Esophagus mucosa (tissue), 1 donor: ENCODE measurements around the gene CARMIL1. TPM values are rescaled to one million over a fixed set of nuclear protein-coding genes. Genes with fewer than 3 reads are reported as not detected.

Experiments
- ATAC-seq: fragments of 200-7000 bp; cut with Tn5 transposase; one replicate; pipeline ENCODE4 v1.9.1; 2020
- total RNA-seq: library from RNA; stranded (reverse); gene quantifications from one replicate; pipeline ENCODE4 v1.2.4, GENCODE V29; 2023
- donor health status: DM: yes; HTN: yes; CAD: no.

The CARMIL1 gene
- total RNA-seq, 1 donor from 2014 or later, result 18.2 TPM

DNA sequence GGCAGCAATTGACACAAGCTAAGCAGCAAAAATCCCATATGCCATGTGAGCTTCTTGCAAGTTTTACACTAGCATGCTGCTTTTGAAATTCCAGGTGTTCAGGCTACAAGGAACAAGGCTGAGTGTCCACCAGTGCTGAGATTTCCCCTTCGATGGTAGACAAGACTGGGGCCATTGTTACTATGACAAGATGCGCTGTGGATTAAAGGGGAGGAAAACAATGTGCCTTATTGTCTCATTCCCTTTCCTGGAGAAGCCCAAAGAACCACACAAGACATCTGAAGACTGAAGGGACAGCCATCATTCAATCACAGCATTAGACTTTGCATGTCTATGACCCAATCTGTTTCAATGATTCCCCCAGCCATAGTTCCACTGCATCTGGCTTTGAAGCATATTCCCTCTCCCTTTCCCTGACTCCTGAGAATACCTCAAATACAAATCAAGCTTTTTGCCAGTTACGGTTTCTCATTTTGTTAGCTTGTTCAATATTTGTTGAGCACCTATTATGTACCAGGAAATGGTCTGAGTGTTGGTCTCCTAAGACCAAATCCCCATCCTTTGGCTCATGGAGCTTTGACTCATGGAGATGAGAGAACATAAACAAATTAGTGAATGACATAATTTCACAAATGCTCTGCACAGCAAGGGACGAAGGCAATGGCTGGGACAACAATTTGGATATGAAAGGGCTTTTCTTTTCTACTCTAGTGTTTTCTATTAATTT lies 349.5 kb downstream of the CARMIL1 start:
- no peak for ATAC-seq

DNA sequence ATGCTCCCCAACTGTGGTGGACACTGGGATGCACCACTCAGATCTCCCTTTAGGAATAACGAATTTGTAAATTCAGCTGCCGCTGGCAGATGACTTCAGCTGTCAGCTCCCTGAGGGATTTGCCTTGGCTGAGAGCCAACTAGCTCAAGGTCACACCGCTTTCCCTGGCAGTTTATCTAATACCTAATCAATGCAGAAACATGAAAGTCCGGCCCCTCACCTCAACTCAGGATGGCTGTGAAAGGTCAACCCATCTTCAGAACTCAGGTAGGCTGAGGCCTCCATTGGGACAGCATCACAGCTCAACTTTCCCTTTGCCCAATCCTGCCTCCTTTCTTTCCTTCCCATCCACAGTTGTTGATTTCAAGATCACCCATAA lies 350.0 kb downstream of the CARMIL1 start:
- ATAC-seq, result no peak

DNA sequence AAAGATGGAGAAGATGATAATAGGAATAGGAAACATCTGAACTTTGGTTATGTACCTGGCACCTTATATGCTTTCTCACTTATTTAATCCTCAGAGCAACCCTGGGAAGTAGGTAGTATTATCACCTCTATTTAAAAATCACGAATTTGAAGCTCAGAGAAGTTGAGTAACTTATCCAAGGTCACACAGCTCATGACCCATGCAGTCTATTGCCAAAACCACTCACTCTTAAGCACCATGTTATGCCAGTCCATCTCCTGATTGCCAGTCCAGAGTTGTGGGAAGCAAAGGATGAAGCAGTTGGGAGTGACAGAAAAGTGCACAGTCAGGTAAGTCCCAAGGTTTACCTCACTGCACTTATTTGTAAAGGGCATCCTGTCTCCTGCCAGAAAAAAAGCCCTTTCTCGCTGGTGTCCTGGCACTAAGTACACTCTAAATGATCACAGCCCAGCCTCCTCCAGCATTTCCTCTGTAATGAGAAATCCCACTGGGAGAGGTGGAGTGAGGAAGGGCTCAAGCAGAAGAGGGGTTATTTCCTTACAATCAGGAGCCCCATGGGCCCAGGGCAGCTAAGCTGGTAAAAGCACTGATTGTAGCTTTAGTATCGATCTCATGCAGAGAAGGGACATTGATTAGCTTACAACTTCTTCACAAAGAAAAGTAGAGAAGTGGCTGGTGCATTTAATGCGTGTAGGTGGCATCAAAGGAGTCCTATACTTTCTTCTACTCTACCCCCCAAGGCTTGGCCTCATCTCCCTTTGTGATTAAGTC lies 351.5 kb downstream of the CARMIL1 start:
- ATAC-seq, result no peak

DNA sequence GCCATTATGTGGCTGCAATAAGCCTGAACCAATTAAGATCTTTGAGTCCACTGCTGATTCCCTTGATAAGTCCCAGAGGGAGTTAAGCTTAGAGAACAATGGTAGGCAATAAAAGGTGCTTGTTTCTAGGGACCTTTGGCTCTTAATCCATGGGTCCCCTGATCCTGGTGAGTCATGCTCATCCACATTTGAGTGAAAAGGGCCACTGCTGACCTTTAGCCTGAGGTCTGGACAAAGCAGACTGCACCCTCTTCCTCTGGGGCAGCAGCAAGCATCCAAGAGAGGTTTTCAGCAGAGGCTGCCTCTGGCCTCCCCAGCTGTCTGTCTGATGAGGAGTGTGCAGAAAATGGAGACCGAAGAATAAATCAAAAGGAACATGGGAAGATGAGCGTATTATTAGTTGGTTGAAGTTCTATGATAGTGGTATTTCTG lies 356.7 kb downstream of the CARMIL1 start:
- ATAC-seq, result no peak

DNA sequence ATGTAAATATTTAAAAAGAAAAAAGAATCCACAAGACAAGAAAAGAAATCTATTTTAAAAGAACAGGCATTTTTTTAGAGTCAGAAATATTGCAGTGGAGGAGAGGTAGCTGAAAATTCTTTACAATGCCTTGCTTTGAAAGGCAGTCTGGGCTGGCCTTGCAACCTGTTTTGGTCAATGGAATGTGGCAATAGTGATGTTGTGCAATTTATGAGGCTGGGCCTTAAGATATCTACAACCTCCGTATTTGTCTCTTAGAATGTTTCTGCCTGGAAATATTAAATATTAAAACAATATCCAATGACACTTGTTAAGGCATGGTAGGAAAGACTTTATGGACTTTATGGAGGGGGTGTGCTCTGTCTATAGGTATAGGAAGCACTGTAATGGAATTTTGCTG lies 358.0 kb downstream of the CARMIL1 start:
- ATAC-seq, result no peak

DNA sequence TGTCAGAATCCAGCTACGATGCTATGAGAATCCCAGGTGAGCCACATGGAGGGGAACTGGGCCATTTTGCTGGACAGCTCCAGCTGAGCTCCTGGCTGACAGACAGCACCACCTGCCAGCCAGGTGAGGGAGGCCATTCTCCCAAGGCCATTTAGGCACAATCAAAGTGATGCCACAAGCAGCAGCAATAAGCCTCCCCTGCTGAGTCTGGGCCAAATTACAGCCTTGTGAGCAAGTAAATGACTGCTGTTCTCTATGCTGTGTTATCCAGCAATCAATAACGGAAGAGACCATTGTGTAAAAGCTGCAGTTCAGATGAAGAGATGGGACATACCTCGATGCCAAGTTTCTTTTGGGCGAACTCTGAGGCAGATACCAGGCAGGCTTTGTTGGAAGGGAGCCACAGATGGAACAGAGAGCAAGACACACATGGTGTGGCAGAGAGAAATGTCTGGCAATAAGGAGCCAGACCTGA lies 358.8 kb downstream of the CARMIL1 start:
- ATAC-seq, result peak; percentile 36

DNA sequence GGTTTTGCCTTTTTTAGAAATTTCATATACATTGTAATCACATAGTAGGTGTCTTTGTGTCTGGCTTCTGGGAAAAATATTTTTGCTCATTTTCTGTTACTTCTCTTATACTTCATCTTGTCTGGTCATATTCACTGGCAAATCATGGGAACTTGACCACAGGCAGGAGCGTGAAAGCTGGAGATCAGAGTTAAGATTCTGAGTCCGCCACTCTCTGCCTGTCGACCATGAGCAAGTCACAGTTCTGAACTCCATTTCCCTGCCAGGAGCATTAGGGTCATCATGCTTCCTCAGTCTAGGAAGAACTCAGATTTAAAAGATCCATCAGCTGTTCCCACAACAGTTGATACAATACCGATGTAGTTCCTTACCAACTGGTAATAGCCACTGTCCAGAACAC lies 360.5 kb downstream of the CARMIL1 start:
- ATAC-seq, result no peak

DNA sequence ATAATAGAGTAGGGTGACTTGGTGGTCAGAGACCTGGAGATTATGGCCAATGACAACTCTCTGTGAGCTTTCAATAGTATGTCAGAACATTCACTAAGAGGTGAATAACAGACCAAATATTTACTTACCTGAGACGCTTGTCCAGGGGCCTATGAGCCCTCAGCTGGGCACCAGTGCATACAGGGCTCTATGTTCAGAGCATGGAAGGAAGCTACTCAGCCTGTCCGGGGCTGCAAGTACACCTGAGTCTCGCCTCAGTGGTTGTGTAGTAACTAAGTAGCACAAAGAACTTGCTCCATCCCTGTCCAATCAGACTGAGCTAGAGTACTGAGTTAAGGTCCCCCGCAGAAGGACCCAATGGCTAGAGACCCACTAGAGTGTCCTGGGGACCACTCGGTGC lies 361.3 kb downstream of the CARMIL1 start:
- ATAC-seq, result no peak

DNA sequence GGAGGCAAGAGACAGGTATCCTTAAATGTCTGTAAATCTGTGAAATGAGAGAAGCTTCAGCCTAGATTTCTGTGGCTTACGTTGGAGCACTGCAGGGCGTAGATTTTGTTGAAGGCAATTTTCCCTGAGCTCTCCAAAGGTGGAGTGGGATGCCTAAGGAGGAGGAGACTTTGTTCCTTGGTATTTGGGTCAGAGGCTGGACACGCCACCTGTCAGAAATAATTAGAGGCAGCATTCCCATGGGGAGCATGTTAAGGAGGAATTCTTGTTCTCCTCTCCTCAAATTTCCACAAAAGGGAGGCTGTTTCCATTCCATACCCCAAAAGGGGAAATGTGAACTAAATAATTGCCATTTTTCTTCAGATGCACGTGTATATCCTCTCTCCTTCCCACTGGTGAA lies 361.7 kb downstream of the CARMIL1 start:
- ATAC-seq, result no peak

DNA sequence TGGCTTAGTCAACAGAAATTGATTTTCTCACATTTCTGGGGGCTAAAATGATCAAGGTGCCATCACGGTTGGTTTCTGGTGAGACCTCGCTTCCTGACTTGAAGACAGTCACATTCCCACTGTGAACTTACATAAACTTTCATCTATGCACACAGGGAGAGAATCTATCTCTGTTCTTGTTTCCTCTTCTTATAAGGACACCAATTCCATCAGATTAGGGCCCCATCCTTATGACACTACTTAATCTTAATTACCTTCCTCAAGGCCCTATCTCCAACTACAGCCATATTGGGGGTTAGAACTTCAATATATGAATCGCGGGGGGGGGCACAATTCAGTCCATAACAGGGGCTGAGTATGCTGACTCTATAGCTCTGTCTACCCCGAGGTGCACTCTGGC lies 362.2 kb downstream of the CARMIL1 start:
- no peak for ATAC-seq

DNA sequence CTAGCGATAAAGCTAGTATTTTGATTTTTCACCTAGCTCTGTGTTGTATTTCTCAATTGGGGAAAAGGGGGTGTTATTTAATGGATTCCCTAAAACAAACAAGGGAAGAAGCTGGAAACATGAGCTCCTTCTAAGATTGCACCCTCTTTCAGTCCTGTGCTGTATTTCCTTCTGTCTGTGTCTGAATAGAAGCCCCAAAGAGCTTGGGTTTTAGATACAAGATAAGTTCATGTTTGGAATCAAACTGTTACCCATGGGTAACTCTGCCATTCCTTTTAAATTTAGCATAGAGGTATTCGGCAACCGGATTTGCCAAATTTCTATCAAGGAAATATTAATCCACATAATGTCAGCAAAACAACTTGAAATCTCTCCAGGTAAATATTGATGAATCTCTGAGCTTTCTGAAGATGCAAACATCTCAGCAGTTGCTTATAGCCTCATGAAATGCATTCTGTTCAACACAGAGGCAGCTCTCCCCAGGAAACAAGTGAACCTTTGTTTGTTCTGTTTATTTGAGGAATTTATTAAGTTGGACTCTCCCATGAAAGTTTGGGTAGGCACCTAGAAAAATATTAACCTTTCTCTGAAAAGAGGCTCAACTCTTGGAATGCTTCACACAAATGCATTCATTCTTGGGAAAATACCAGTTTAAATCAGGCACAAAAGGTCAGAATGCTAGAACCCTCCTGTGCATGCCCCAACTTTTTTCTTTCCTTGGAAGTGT lies 362.9 kb downstream of the CARMIL1 start:
- no peak for ATAC-seq

DNA sequence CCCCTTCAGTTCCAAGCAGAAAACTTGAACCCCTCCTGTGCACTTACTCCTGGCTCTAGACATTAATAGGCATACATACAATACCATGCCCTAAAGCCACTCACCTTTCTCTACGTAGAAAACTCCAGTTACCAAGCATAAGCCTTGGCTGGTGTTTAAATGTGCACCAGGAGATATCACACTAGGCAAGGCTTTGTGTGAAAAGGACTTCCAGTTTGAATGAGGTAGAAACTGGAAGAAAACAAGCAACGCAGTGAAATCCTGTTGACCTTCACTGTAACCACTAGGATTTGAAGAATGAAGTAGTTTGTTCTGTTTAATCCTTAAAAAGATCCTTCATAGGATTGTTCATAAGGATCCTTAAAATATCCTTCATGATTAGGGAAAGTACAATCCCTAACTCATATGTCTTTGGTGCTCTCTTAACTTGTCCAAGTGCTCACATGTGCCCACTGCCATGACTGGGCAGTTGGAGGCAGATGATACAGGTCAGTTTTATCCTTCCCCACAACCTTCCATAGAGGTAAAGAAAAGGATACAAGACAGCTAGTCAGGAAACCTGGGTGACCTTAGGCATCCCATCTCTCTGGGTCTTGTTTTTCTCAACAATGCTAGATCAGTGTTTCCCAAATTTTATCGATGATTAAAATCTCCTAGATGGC lies 363.6 kb downstream of the CARMIL1 start:
- ATAC-seq, result no peak

DNA sequence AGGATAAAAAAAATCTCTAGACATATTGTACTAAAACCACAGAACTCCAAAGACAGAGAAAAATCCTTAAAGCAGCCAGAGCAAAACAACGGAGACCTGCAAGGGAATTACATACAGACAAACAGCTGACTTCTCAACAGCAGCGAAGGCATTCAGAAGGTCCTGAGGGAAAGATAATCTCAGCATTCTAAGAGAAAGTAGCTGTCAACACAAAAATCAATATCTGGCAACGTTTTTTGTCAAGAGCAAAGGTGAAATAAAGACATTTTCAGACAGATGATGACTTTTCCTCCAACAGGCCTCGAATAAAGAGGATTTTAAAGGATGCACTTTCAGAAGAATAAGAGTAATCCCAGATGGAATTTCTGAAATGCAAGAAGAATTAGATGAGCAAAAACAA lies 366.7 kb downstream of the CARMIL1 start:
- no peak for ATAC-seq

DNA sequence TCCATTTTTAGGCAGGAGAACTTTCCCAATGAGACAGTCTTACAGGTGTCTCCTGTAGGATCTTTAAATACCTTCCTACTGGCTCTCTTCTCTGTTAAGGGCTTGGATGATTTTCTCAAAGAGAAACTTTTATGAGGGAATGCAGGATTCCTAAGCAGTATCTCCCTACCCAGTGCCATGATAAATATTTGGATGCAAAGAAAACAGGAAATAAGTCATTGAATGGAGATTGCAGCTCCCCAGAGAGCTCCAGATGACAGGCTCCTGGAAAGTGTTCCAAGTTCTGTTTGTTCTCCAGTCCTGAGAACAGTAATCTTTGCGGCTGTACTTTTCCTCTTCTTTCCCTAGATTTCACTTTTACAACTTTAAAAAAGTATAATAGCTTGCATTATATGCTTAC lies 370.4 kb downstream of the CARMIL1 start:
- no peak for ATAC-seq

DNA sequence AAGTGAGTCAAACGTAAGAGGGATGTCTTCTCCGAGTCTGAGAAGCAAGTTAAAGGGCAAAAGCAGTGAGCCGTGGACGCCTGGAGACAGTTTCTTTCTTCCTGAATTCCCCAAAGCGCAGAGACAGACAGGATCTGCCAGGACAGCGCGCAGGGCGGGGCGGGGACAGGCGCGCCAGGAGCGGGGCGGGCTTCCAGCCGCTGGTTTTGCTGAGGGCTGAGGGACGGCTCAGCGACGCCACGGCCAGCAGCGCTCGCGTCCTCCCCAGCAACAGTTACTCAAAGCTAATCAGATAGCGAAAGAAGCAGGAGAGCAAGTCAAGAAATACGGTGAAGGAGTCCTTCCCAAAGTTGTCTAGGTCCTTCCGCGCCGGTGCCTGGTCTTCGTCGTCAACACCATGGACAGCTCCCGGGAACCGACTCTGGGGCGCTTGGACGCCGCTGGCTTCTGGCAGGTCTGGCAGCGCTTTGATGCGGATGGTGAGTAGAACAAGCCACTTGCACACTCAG lies 372.9 kb downstream of the CARMIL1 start, which contains the start of gene SCGN:
TSS of gene SCGN (plus strand) at position 209 of the 509 bp plus-strand sequence. CDS start at position 398, 189 bp downstream.
- ATAC-seq, result peak; percentile 66

DNA sequence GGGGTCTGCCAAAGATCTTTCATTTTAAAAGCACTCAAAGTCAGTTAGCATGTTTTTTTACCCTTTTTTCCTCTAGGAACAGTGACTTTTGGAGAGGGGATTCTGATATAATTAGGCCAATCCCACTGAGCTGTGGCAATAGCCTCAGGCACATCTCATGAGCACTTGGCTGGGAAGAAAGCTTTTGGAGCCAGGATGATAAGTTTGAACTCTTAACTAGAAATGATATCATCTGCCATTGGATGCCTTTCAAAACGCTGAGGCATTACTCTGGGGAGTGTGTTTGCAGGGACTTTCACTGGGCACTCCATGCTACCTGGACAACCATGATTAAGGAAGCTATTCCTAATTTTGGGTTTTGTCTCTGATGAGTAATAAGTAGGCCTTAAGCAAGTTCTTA lies 376.5 kb downstream of the CARMIL1 start:
- no peak for ATAC-seq

DNA sequence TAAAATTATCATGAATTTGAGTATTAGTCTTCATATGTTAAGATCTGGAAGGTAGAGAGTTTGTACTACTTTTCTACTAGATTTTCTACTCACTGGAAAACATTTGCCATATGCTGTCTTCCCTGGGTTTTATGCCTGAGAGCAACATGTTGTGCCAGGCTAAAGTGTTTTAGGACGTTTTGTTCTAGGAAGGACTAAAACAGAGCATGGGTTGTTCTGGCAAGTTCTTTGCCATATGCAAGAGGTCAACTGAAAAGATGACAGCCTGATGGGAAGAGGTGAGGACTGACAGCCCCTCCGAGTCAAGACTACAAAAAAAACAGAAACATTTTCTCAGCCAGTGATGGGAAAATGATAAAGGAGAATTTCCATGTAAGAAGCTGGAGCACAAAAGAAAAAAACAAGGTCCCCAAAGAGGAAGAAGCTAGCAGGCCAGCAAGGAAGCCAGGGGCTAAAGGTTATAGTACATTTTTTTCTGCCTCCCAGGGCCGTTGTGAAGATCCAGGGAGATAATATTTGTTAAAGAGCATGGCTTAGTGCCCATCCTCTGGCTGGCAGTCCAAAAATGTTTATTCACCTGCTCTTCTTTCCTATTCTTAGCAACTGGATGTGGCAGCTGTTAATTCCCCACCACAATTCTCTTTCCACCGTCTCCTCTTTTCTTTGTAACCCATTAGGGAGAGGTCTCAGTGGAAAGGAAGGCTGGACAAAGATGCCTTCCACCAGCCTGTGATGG lies 380.6 kb downstream of the CARMIL1 start:
- ATAC-seq, result no peak

DNA sequence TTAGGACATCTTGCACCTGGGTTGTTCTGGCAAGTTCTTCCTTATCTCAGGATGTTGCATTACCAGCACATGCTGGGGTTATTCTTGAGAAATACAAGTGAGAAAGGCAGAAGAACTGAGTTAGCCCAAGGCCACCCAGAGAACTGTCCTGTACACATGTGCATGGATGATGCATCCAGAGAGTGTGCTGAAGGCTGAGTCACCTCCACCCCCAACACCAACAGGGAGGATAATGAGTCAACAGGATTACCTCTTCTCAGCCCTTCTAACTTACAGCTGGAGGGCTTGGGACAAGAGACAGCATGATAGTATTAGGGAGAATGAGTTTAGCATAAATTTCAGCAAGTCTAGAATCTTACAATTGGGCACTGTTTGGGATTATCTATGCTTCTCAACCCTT lies 381.3 kb downstream of the CARMIL1 start:
- ATAC-seq, result peak; percentile 95

DNA sequence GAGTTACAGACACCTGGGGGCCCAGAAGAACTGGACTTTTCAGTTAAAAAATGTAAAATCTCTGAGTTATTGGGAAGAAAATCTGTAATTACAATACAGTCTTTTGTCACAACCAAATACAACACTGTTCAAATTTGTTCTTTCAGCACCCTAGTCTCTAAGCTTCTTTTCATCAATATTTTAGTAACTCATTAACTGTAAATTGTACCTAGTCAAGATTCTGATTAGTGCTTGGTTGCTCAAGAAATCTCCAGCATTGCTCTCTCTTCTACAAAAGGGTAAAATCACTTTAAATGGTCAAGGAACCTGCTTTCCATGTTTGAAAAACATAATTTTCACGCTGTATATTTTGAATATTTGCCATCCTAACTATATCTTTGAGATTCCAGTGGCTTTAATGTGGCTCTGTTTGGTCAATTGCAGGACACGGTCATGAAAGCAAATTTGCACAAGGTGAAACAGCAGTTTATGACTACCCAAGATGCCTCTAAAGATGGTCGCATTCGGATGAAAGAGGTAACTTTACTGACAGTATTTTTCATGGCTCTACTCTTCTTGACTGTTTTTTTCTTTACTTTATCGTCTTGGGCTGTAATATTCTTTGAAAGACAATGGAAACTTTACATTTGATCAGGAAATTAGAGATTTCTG lies 382.1 kb downstream of the CARMIL1 start:
- ATAC-seq, result no peak

DNA sequence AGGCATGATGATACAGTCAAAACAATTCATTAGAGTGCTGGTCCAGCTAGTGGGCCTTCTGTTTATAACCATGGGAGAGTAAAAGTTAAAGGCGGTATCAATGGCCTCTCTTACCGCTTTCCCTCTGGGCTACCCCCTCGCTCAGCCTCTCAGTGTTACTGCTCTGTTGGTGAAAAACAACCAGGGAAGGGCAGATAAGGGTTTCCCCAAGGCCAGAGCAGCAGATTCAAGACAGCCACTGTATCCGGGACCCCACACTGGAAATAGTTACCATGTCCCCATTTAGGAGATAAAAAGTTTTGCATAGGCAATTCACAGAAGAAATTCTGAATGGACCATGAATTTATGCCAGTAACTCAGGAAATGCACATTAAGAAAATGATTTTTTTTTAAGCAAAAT lies 386.3 kb downstream of the CARMIL1 start:
- ATAC-seq, result no peak

DNA sequence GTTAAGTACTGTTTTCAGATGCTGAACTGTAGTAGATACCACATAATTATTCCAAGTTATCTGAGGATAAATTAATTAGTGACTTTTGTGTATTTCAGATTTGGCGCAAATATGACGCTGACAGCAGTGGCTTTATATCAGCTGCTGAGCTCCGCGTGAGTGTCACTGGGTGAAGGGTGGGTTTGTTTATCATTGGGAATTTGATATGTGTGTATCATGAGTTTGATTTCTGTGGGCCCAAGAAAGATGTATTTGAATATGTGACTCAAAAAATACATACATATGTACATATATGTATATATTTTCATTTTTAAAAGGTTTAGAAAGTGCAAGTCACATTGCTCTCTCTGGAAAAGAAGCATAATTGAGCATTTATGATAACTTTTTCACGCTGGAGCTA lies 390.2 kb downstream of the CARMIL1 start:
- no peak for ATAC-seq
